ENCODE data around the gene PFDN1. TPM values are rescaled to one million over a fixed set of nuclear protein-coding genes. Genes with fewer than 3 reads are reported as not detected.
A peak's percentile ranks its signal among the peaks of the same experiment; 100 is the strongest.

The PFDN1 gene
- total and polyA plus RNA-seq, 10 of the 15 experiments (the other 5 are each of a cell fraction or from before 2014, with no cell fraction given): 62.9 to 193 (median 102) TPM

DNA sequence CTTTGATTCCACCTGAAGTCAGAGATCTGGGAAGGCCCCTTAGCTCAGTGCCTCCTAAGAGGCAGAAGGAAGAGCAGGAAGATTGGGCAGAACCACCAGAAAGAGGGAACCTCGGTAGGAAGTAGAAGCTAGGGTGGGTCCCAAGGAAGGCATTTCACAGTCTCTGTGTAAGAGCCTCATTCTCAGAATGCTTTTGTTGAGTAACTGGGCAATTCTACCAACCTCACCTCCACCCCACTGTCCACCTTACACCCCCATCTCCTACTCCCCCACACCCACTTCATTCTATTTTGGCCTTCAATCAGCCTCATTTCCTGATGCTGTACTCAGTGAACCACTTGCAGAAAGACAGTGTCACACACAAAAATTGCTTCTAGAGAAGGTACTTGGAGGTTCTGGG, 40.0 kb upstream of the PFDN1 start:
- CTCF ChIA-PET: interaction anchor here (1.1 to 16.9 kb wide), 5 partner anchors 9 to 173 kb away, joined by 3 to 774 read pairs (median 10); no protein-coding TSS in a partner anchor
- Histone ChIP-seq H3K79me2 (ENCODE audit: control insufficient read depth, insufficient read depth, low read length) (peaks cover 3% of the 10 kb centered on the region), H3K9ac (ENCODE audit: control insufficient read depth, insufficient read depth, low read length) (no peak overlapping the region; the same call in 1 of the 2 replicates), H3K36me3 (ENCODE audit: control insufficient read depth in 2 of 2, insufficient read depth in 2 of 2, low read length in 1 of 2) (no peaks in the 10 kb centered on the region), H2AFZ (ENCODE audit: control insufficient read depth, low read depth, low read length) (peak overlapping the region; percentile 80), H3K4me1 (ENCODE audit: control insufficient read depth, insufficient read depth, low read length) (peaks cover 42% of the 10 kb centered on the region), H3K27me3 (replicated peaks in 1 of 2; ENCODE audit: control insufficient read depth in 2 of 2, insufficient read depth in 2 of 2, low read length in 1 of 2) (no peaks in the 10 kb centered on the region), H3K27ac (ENCODE audit: control insufficient read depth, insufficient read depth) (peak overlapping the region; percentile 72), H3K4me3 (no peak overlapping the region), H4K20me1 (ENCODE audit: control insufficient read depth, insufficient read depth) (no peaks in the 10 kb centered on the region), H3K9me3 (replicated peaks; ENCODE audit: control insufficient read depth, insufficient read depth, low read length) (no peaks in the 10 kb centered on the region), H3K4me2 (ENCODE audit: control insufficient read depth, insufficient read depth) (peak overlapping the region; percentile 69)
- RAD21 ChIA-PET (ENCODE audit: unreplicated experiment): interaction anchor here (9.2 kb wide), 1 partner anchor 97 kb away, joined by 131 read pairs; no protein-coding TSS in a partner anchor
- ATAC-seq (no peak; the same call in 1 of the 3 replicates), DNase-seq (ENCODE audit: low read depth, low spot score) (no peak), FAIRE-seq (no peak)
- POLR2A ChIA-PET: interaction anchor here (0.5 to 1.0 kb wide), 2 partner anchors 14 to 50 kb away, joined by 3 read pairs; no protein-coding TSS in a partner anchor
- no TSS peak for BruUV-seq (replicated peaks)
- TF ChIP-seq WRNIP1 (IDR thresholded peaks at IDR 0.05; ENCODE audit: borderline replicate concordance, low read depth, low read length) (no peak), EED (IDR thresholded peaks at IDR 0.05; ENCODE audit: low read depth) (no peak), NFYA (IDR thresholded peaks at IDR 0.05; ENCODE audit: borderline replicate concordance, low read depth, low read length) (no peak), JUND (IDR thresholded peaks at IDR 0.05; ENCODE audit: low read depth, low read length) (no peak), KDM1A (IDR thresholded peaks at IDR 0.05; ENCODE audit: borderline replicate concordance) (no peak)
- TF ChIP-seq, protein P1, sequence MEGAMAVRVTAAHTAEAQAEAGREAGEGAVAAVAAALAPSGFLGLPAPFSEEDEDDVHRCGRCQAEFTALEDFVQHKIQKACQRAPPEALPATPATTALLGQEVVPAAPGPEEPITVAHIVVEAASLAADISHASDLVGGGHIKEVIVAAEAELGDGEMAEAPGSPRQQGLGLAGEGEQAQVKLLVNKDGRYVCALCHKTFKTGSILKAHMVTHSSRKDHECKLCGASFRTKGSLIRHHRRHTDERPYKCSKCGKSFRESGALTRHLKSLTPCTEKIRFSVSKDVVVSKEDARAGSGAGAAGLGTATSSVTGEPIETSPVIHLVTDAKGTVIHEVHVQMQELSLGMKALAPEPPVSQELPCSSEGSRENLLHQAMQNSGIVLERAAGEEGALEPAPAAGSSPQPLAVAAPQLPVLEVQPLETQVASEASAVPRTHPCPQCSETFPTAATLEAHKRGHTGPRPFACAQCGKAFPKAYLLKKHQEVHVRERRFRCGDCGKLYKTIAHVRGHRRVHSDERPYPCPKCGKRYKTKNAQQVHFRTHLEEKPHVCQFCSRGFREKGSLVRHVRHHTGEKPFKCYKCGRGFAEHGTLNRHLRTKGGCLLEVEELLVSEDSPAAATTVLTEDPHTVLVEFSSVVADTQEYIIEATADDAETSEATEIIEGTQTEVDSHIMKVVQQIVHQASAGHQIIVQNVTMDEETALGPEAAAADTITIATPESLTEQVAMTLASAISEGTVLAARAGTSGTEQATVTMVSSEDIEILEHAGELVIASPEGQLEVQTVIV (IDR thresholded peaks at IDR 0.05; ENCODE audit: borderline replicate concordance, partially characterized antibody): no peak
- TF ChIP-seq, protein P2, sequence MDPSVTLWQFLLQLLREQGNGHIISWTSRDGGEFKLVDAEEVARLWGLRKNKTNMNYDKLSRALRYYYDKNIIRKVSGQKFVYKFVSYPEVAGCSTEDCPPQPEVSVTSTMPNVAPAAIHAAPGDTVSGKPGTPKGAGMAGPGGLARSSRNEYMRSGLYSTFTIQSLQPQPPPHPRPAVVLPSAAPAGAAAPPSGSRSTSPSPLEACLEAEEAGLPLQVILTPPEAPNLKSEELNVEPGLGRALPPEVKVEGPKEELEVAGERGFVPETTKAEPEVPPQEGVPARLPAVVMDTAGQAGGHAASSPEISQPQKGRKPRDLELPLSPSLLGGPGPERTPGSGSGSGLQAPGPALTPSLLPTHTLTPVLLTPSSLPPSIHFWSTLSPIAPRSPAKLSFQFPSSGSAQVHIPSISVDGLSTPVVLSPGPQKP (IDR thresholded peaks at IDR 0.05; ENCODE audit: low read depth, low read length): no peak
- SMC1A ChIA-PET (ENCODE audit: uncharacterized antibody, unreplicated experiment): interaction anchor here (0.6 to 2.0 kb wide), 4 partner anchors 9 to 359 kb away, joined by 3 to 8 read pairs (median 5); no protein-coding TSS in a partner anchor
- intact Hi-C loops (cut with micrococcal nuclease; ENCODE audit: unreplicated experiment) (no loop called here), in situ Hi-C loops (cut with MboI) (no loop called here)
- WGBS (ENCODE audit: insufficient coverage, insufficient replicate concordance, low lambda C conversion rate, missing lambda C conversion rate): 50% methylated on average over 1 of the region's 1 CpG
